GM18505 (cell line): Measurements from ENCODE around the gene KCNJ15.

Experiments
- ATAC-seq: cut with Tn5 transposase; IDR thresholded peaks from one replicate; pipeline ENCODE4 v1.9.1; 2021; ENCODE audit not compliant: unreplicated experiment
- POLR2A ChIP-seq: IDR thresholded peaks from 4 replicates; pipeline ENCODE4 v1.6.1; 2011; ENCODE audit warnings: borderline replicate concordance; ENCODE audit not compliant: insufficient read depth, insufficient read length; ENCODE audit errors: extremely low read depth

The KCNJ15 gene

GRCh38 chr21:38287476-38287875 is 30.7 kb downstream of the KCNJ15 start:
- ATAC-seq: no peak
- TF ChIP-seq POLR2A: no peak

GRCh38 chr21:38289705-38290485 is 33.1 kb downstream of the KCNJ15 start:
- no peak for ATAC-seq
- no peak for TF ChIP-seq POLR2A

- TF ChIP-seq POLR2A: no peak
- ATAC-seq: no peak
Measured at GRCh38 chr21:38290809-38291208, 34.0 kb downstream of the KCNJ15 start.

GRCh38 chr21:38291874-38292273 is 35.1 kb downstream of the KCNJ15 start:
- no peak for ATAC-seq
- no peak for TF ChIP-seq POLR2A

GRCh38 chr21:38293113-38293512 is 36.3 kb downstream of the KCNJ15 start:
- TF ChIP-seq POLR2A: no peak
- no peak for ATAC-seq

- no peak for ATAC-seq
- no peak for TF ChIP-seq POLR2A
Measured at GRCh38 chr21:38293765-38294164, 37.0 kb downstream of the KCNJ15 start.

- ATAC-seq: no peak
- TF ChIP-seq POLR2A: no peak
Measured at GRCh38 chr21:38294609-38295008, 37.8 kb downstream of the KCNJ15 start.

GRCh38 chr21:38295997-38296764 is 39.4 kb downstream of the KCNJ15 start:
- TF ChIP-seq POLR2A: no peak
- ATAC-seq: no peak

- no peak for ATAC-seq
- no peak for TF ChIP-seq POLR2A
Measured at GRCh38 chr21:38297194-38297631, 40.4 kb downstream of the KCNJ15 start.

- ATAC-seq: no peak
- no peak for TF ChIP-seq POLR2A
Measured at GRCh38 chr21:38297871-38298270, 41.1 kb downstream of the KCNJ15 start.

- no peak for TF ChIP-seq POLR2A
- ATAC-seq: no peak
Measured at GRCh38 chr21:38298832-38299231, 42.0 kb downstream of the KCNJ15 start.

- ATAC-seq: no peak
- no peak for TF ChIP-seq POLR2A
Measured at GRCh38 chr21:38299671-38300070, 42.9 kb downstream of the KCNJ15 start.

- no peak for TF ChIP-seq POLR2A
- no peak for ATAC-seq
Measured at GRCh38 chr21:38300141-38300578, 43.4 kb downstream of the KCNJ15 start.
